Measurements from ENCODE around the gene MYH7. TPM values are rescaled to one million over a fixed set of nuclear protein-coding genes. Genes with fewer than 3 reads are reported as not detected.
"Not testable (repeated sequence)": the region's sequence is repeated elsewhere in the genome, so short reads cannot be mapped to it uniquely, and the experiment has no call there.

The MYH7 gene
- total RNA-seq, 6 experiments from 2014 or later, result not detected

GRCh38 chr14:23425169-23425568, 10.3 kb downstream of the MYH7 start:
- Mint-ChIP-seq H3K27me3 (ENCODE audit: insufficient read depth) (peaks cover 37% of the 10 kb centered on the region), H3K4me3 (no peak overlapping the region), H3K9me3 (no peaks in the 10 kb centered on the region), H3K36me3 (ENCODE audit: low read depth) (no peaks in the 10 kb centered on the region), H3K27ac (no peak overlapping the region), H3K4me1 (ENCODE audit: low read depth) (no peaks in the 10 kb centered on the region)
- TF ChIP-seq CTCF (IDR thresholded peaks at IDR 0.05), result no peak
- DNase-seq, result no peak

GRCh38 chr14:23423657-23424056, 11.8 kb downstream of the MYH7 start:
- no peaks in the 10 kb centered on the region for H3K36me3 Mint-ChIP-seq (ENCODE audit: low read depth)
- TF ChIP-seq CTCF (IDR thresholded peaks at IDR 0.05), result no peak
- peaks cover 47% of the 10 kb centered on the region for H3K27me3 Mint-ChIP-seq (ENCODE audit: insufficient read depth)
- H3K27ac Mint-ChIP-seq, result no peak overlapping the region
- no peak overlapping the region for H3K4me3 Mint-ChIP-seq
- no peak for DNase-seq
- H3K4me1 Mint-ChIP-seq (ENCODE audit: low read depth), result no peaks in the 10 kb centered on the region
- no peaks in the 10 kb centered on the region for H3K9me3 Mint-ChIP-seq

GRCh38 chr14:23421594-23421993, 13.9 kb downstream of the MYH7 start:
- no peak overlapping the region for H3K27ac Mint-ChIP-seq
- H3K9me3 Mint-ChIP-seq, result no peaks in the 10 kb centered on the region
- TF ChIP-seq CTCF (IDR thresholded peaks at IDR 0.05), result no peak
- no peaks in the 10 kb centered on the region for H3K36me3 Mint-ChIP-seq (ENCODE audit: low read depth)
- peaks cover 51% of the 10 kb centered on the region for H3K27me3 Mint-ChIP-seq (ENCODE audit: insufficient read depth)
- no peak for DNase-seq
- no peak overlapping the region for H3K4me3 Mint-ChIP-seq
- no peaks in the 10 kb centered on the region for H3K4me1 Mint-ChIP-seq (ENCODE audit: low read depth)

- not testable (repeated sequence) for H3K4me1 Mint-ChIP-seq (ENCODE audit: low read depth); DNase-seq; H3K4me3 Mint-ChIP-seq; H3K9me3 Mint-ChIP-seq; H3K36me3 Mint-ChIP-seq (ENCODE audit: low read depth); H3K27ac Mint-ChIP-seq
- peaks cover 64% of the 10 kb centered on the region for H3K27me3 Mint-ChIP-seq (ENCODE audit: insufficient read depth)
Measured at GRCh38 chr14:23419646-23420045, 15.8 kb downstream of the MYH7 start.

- Mint-ChIP-seq H3K4me3 (no peak overlapping the region), H3K27me3 (ENCODE audit: insufficient read depth) (peaks cover 63% of the 10 kb centered on the region), H3K36me3 (ENCODE audit: low read depth) (no peaks in the 10 kb centered on the region), H3K27ac (no peak overlapping the region), H3K4me1 (ENCODE audit: low read depth) (no peaks in the 10 kb centered on the region), H3K9me3 (no peaks in the 10 kb centered on the region)
- no peak for TF ChIP-seq CTCF (IDR thresholded peaks at IDR 0.05)
- DNase-seq, result no peak
Measured at GRCh38 chr14:23418021-23418420, 17.4 kb downstream of the MYH7 start.

GRCh38 chr14:23417269-23417668, 18.2 kb downstream of the MYH7 start:
- not testable (repeated sequence) for H3K27ac Mint-ChIP-seq; H3K4me3 Mint-ChIP-seq; H3K36me3 Mint-ChIP-seq (ENCODE audit: low read depth); DNase-seq; H3K4me1 Mint-ChIP-seq (ENCODE audit: low read depth); H3K9me3 Mint-ChIP-seq
- H3K27me3 Mint-ChIP-seq (ENCODE audit: insufficient read depth), result peaks cover 70% of the 10 kb centered on the region

GRCh38 chr14:23416801-23417200, 18.7 kb downstream of the MYH7 start:
- Mint-ChIP-seq H3K36me3 (ENCODE audit: low read depth) (no peaks in the 10 kb centered on the region), H3K4me3 (no peak overlapping the region), H3K27me3 (ENCODE audit: insufficient read depth) (peaks cover 74% of the 10 kb centered on the region), H3K9me3 (no peaks in the 10 kb centered on the region), H3K4me1 (ENCODE audit: low read depth) (no peaks in the 10 kb centered on the region), H3K27ac (no peak overlapping the region)
- TF ChIP-seq CTCF (IDR thresholded peaks at IDR 0.05), result no peak
- no peak for DNase-seq

All from HFFc6 (cell line).